Gastrocnemius medialis (tissue), 4 donors: Measurements from ENCODE around the gene LRFN3. TPM values are rescaled to one million over a fixed set of nuclear protein-coding genes. Genes with fewer than 3 reads are reported as not detected.

Source experiments
- ATAC-seq, 2 donors: fragments of 150-250 bp; one replicate each; pipeline ENCODE4 v1.9.1; 2016
- DNase-seq, 2 donors: peaks; one replicate each; pipeline ENCODE4 v3.0.0-alpha.2; 2019
- H3K27ac ChIP-seq, 4 donors: fragments of 200-600 bp; sonication (generic); 1 replicate in 1 of 4; 2 replicates in 3 of 4; pipeline ENCODE4 v1.5.1; 2016 to 2018; ENCODE audit warnings: mild to moderate bottlenecking in 2 of 4, moderate library complexity in 1 of 4
- H3K27me3 ChIP-seq, 3 donors: fragments of 200-600 bp; sonication (generic) in 2 of 3; 1 replicate in 1 of 3; 2 replicates in 2 of 3; pipeline versions ENCODE4 v1.5.1 to v1.6.0; 2016 to 2019; ENCODE audit warnings: mild to moderate bottlenecking in 1 of 3, moderate library complexity in 1 of 3
- H3K36me3 ChIP-seq, 2 donors: fragments of 200-600 bp; sonication (generic) in 1 of 2; one replicate each; pipeline ENCODE4 v1.5.1; 2017 to 2018
- H3K4me1 ChIP-seq, 2 donors: fragments of 200-600 bp; sonication (generic) in 1 of 2; one replicate each; pipeline ENCODE4 v1.5.1; 2016 to 2017; ENCODE audit warnings: mild to moderate bottlenecking in 2 of 2
- H3K4me3 ChIP-seq, 4 donors: fragments of 200-600 bp; sonication (generic) in 3 of 4; 1 replicate in 1 of 4; 2 replicates in 3 of 4; pipeline ENCODE4 v1.5.1; 2016 to 2019; ENCODE audit warnings: mild to moderate bottlenecking in 2 of 4
- H3K9me3 ChIP-seq, 3 donors: fragments of 200-600 bp; sonication (generic) in 2 of 3; 1 replicate in 1 of 3; 2 replicates in 2 of 3; pipeline ENCODE4 v1.5.1; 2016 to 2019
- CTCF ChIP-seq, 5 experiments: fragments of 450-650 bp in 3 of 5; fragments of 200-600 bp in 2 of 5; sonication (generic) in 2 of 5; IDR thresholded peaks in 4 of 5; conservative IDR thresholded peaks in 1 of 5; 1 replicate in 4 of 5; 2 replicates in 1 of 5; pipeline ENCODE4 v1.5.1; 2016 to 2019; ENCODE audit warnings: antibody characterized with exemption in 5 of 5, mild to moderate bottlenecking in 3 of 5, moderate library complexity in 3 of 5
- POLR2A ChIP-seq, 2 donors: fragments of 450-650 bp; IDR thresholded peaks; one replicate each; pipeline ENCODE4 v1.6.1; 2017; ENCODE audit warnings: antibody characterized with exemption in 2 of 2, mild to moderate bottlenecking in 2 of 2, moderate library complexity in 2 of 2
- in situ Hi-C, 4 donors: fragments of 200-750 bp; cut with MboI; loops; one replicate each; pipeline versions ENCODE4 v1.15.0 to v1.8.0; 2017; ENCODE audit warnings: low sequenced_read_pairs in 4 of 4
- intact Hi-C: fragments of 100-400 bp; cut with DNase I; formaldehyde crosslinking; loops from one replicate; pipeline ENCODE4 v1.15.1; 2023; ENCODE audit warnings: low total_unique reads
- total RNA-seq, 4 donors: library from RNA; depleted of rRNA; stranded (reverse); fragments of >200 nt; gene quantifications; one replicate each; pipeline versions ENCODE4 v1.1.0 to v1.2.3, GENCODE V29; 2016

The LRFN3 gene
- total RNA-seq, 4 donors from 2014 or later: 7.4 to 18.2 (median 12.8) TPM

GRCh38 chr19:35943321-35944301, 7.4 kb downstream of the LRFN3 start:
- ATAC-seq (no peak), DNase-seq (no peak)
- no peak for TF ChIP-seq CTCF (IDR thresholded peaks at IDR 0.05 in 4 of 5, conservative IDR thresholded peaks at IDR 0.05 in 1 of 5)
- no peak for TF ChIP-seq POLR2A (IDR thresholded peaks at IDR 0.05)
- no peak overlapping the region for H3K27ac ChIP-seq
- H3K9me3 ChIP-seq: no peaks in the 10 kb centered on the region
- H3K36me3 ChIP-seq: peaks cover 0 to 36% of the 10 kb centered on the region in 2 donors
- H3K4me3 ChIP-seq: no peak overlapping the region
- no peaks in the 10 kb centered on the region for H3K27me3 ChIP-seq
- peaks cover 2 to 4% of the 10 kb centered on the region in 2 donors for H3K4me1 ChIP-seq
- intact Hi-C loops (no loop called here), in situ Hi-C loops (no loop called here)

GRCh38 chr19:35944556-35944955, 8.4 kb downstream of the LRFN3 start:
- Histone ChIP-seq H3K4me1 (no peaks in the 10 kb centered on the region), H3K9me3 (no peaks in the 10 kb centered on the region), H3K36me3 (peaks cover 0 to 35% of the 10 kb centered on the region in 2 donors), H3K4me3 (no peak overlapping the region), H3K27me3 (no peaks in the 10 kb centered on the region), H3K27ac (no peak overlapping the region)
- TF ChIP-seq CTCF (IDR thresholded peaks at IDR 0.05 in 4 of 5, conservative IDR thresholded peaks at IDR 0.05 in 1 of 5): no peak
- no peak for TF ChIP-seq POLR2A (IDR thresholded peaks at IDR 0.05)
- DNase-seq (no peak), ATAC-seq (no peak)
- intact Hi-C loops: no loop called here
- in situ Hi-C loops: no loop called here

GRCh38 chr19:35945121-35945790, 9.1 kb downstream of the LRFN3 start:
- Histone ChIP-seq H3K4me1 (no peaks in the 10 kb centered on the region), H3K4me3 (no peak overlapping the region), H3K27me3 (no peaks in the 10 kb centered on the region), H3K36me3 (peaks cover 0 to 29% of the 10 kb centered on the region in 2 donors), H3K27ac (no peak overlapping the region), H3K9me3 (no peaks in the 10 kb centered on the region)
- ATAC-seq (no peak), DNase-seq (no peak)
- intact Hi-C loops (no loop called here), in situ Hi-C loops (no loop called here)
- TF ChIP-seq POLR2A (IDR thresholded peaks at IDR 0.05) (no peak), CTCF (IDR thresholded peaks at IDR 0.05 in 4 of 5, conservative IDR thresholded peaks at IDR 0.05 in 1 of 5) (no peak)

GRCh38 chr19:35946203-35946602, 10.0 kb downstream of the LRFN3 start:
- no peaks in the 10 kb centered on the region for H3K4me1 ChIP-seq
- TF ChIP-seq POLR2A (IDR thresholded peaks at IDR 0.05) (no peak), CTCF (IDR thresholded peaks at IDR 0.05 in 4 of 5, conservative IDR thresholded peaks at IDR 0.05 in 1 of 5) (no peak)
- H3K4me3 ChIP-seq: no peak overlapping the region
- intact Hi-C loops: no loop called here
- no peaks in the 10 kb centered on the region for H3K27me3 ChIP-seq
- DNase-seq (no peak), ATAC-seq (no peak)
- peaks cover 0 to 21% of the 10 kb centered on the region in 2 donors for H3K36me3 ChIP-seq
- H3K9me3 ChIP-seq: no peaks in the 10 kb centered on the region
- no peak overlapping the region for H3K27ac ChIP-seq
- in situ Hi-C loops: no loop called here
